Ovary (tissue), 3 donors: ENCODE results near the gene KIF26B.

Experiments
- CTCF ChIP-seq, 3 donors: fragments of 450-650 bp in 2 of 3; fragments of 200-600 bp in 1 of 3; IDR thresholded peaks; one replicate each; pipeline versions ENCODE4 v1.5.1 to v1.8.0; 2016 to 2022; ENCODE audit warnings: antibody characterized with exemption in 3 of 3, mild to moderate bottlenecking in 1 of 3
- POLR2A ChIP-seq: fragments of 450-650 bp; IDR thresholded peaks from one replicate; pipeline ENCODE4 v1.6.1; 2017; ENCODE audit warnings: antibody characterized with exemption, mild to moderate bottlenecking, moderate library complexity
- donor health status: DM: no; HTN: no; CAD: no.

GRCh38 chr1:245264226-245264625 is 109.4 kb downstream of the KIF26B start:
- TF ChIP-seq CTCF (IDR thresholded peaks at IDR 0.05) (no peak), POLR2A (no peak)
